K562 (cell line): ENCODE data around the gene VAC14. TPM values are rescaled to one million over a fixed set of nuclear protein-coding genes. Genes with fewer than 3 reads are reported as not detected.

Experiments used
- polyA plus RNA-seq, 8 experiments: library from polyadenylated mRNA; depleted of rRNA in 4 of 8; stranded (reverse) in 5 of 8; unstranded in 3 of 8; fragments of >200 nt; fragmentation: Nextera tagmentation in 2 of 8; fragmentation: Illumina TruSeq in 1 of 8; extraction: Ambion mirVana in 2 of 8; extraction: Trizol in 1 of 8; gene quantifications; 2 replicates each; pipeline versions ENCODE4 v1.2.1 to v1.2.3, GENCODE V29; 2011 to 2014; ENCODE audit warnings: inconsistent platforms in 1 of 8, missing spikeins in 1 of 8
- total RNA-seq, 7 experiments: library from RNA; depleted of rRNA in 6 of 7; stranded (reverse); fragments of >200 nt in 6 of 7; fragmentation: Illumina TruSeq in 2 of 7; extraction: Trizol in 2 of 7; gene quantifications; 2 replicates each; pipeline versions ENCODE4 v1.2.1 to v1.2.3, GENCODE V29; 2011 to 2021; ENCODE audit warnings: low replicate concordance in 1 of 7

Gene VAC14
- total and polyA plus RNA-seq, 9 of the 15 experiments (the other 6 are each of a cell fraction or from before 2014, with no cell fraction given): 1.3 to 41.6 (median 26.6) TPM

Other genes starting within 250 kb of the VAC14 start
- 0.20 TPM in 1 of 2 replicates, not detected in the other for gene IL34, start 154.6 kb downstream of the VAC14 start, total RNA-seq (2014; rRNA removed)
- not detected in 2 replicates for gene IL34, start 154.6 kb downstream of the VAC14 start, total RNA-seq (2014; rRNA removed; fragmentation: Illumina TruSeq; extraction: Trizol)
- gene IL34, start 154.6 kb downstream of the VAC14 start, total RNA-seq (2015; rRNA removed; fragmentation: Illumina TruSeq; extraction: Trizol): 0.18 TPM in 1 of 2 replicates, not detected in the other
- 0.25 TPM in 1 of 2 replicates, not detected in the other for gene IL34, start 154.6 kb downstream of the VAC14 start, total RNA-seq (2021)
- gene IL34, start 154.6 kb downstream of the VAC14 start, polyA plus RNA-seq (2011; rRNA removed): 0.10 TPM in 1 of 2 replicates, not detected in the other
- 0.58 TPM in 1 of 2 replicates, not detected in the other for gene IL34, start 154.6 kb downstream of the VAC14 start, polyA plus RNA-seq (2014; fragmentation: Illumina TruSeq; extraction: Trizol)
- not detected for gene IL34, start 154.6 kb downstream of the VAC14 start, polyA plus RNA-seq (2014; fragmentation: Nextera tagmentation; extraction: Ambion mirVana)
- 0.07 and 0.18 TPM in 2 replicates for gene IL34, start 154.6 kb downstream of the VAC14 start, polyA plus RNA-seq (2014; rRNA removed)
- gene MTSS2, start 115.1 kb downstream of the VAC14 start, total RNA-seq (2014; rRNA removed): 15.4 and 22.4 TPM in 2 replicates
- 4.8 and 9.1 TPM in 2 replicates for gene MTSS2, start 115.1 kb downstream of the VAC14 start, total RNA-seq (2014; rRNA removed; fragmentation: Illumina TruSeq; extraction: Trizol)
- 20.6 and 24.2 TPM in 2 replicates for gene MTSS2, start 115.1 kb downstream of the VAC14 start, total RNA-seq (2015; rRNA removed; fragmentation: Illumina TruSeq; extraction: Trizol)
- 51.2 and 60.3 TPM in 2 replicates for gene MTSS2, start 115.1 kb downstream of the VAC14 start, total RNA-seq (2021)
- 16.9 and 21.5 TPM in 2 replicates for gene MTSS2, start 115.1 kb downstream of the VAC14 start, polyA plus RNA-seq (2011; rRNA removed)
- gene MTSS2, start 115.1 kb downstream of the VAC14 start, polyA plus RNA-seq (2014; fragmentation: Illumina TruSeq; extraction: Trizol): 36.2 and 45.7 TPM in 2 replicates
- under 1 TPM; 0.11 to 0.32 TPM for gene MTSS2, start 115.1 kb downstream of the VAC14 start, polyA plus RNA-seq (2014; fragmentation: Nextera tagmentation; extraction: Ambion mirVana)
- gene MTSS2, start 115.1 kb downstream of the VAC14 start, polyA plus RNA-seq (2014; rRNA removed): 31.1 and 46.9 TPM in 2 replicates